Psoas muscle (tissue), 8 donors: ENCODE results near the gene ATF3. TPM values are rescaled to one million over a fixed set of nuclear protein-coding genes. Genes with fewer than 3 reads are reported as not detected.

Experiments used
- ATAC-seq, 4 donors: fragments of 200-7000 bp; cut with Tn5 transposase; one replicate each; pipeline ENCODE4 v1.9.1; 2020; ENCODE audit warnings: moderate library complexity in 3 of 4, mild to moderate bottlenecking in 2 of 4
- DNase-seq, 2 donors: peaks; one replicate each; pipeline ENCODE4 v3.0.0-alpha.2; 2020
- H3K27ac ChIP-seq: fragments of 200-600 bp; one replicate; pipeline ENCODE4 v1.8.0; 2022
- H3K27me3 ChIP-seq, 3 donors: fragments of 200-600 bp in 1 of 3; one replicate each; pipeline versions ENCODE4 v1.6.1 to v1.8.0; 2013 to 2022; ENCODE audit warnings: low read length in 2 of 3, mild to moderate bottlenecking in 2 of 3, moderate library complexity in 1 of 3; ENCODE audit not compliant: insufficient read depth in 3 of 3
- H3K36me3 ChIP-seq, 2 donors: fragments of 200-600 bp in 1 of 2; one replicate each; pipeline versions ENCODE4 v1.6.1 to v1.8.0; 2013 to 2022; ENCODE audit warnings: low read depth in 1 of 2, mild to moderate bottlenecking in 1 of 2, moderate library complexity in 1 of 2; ENCODE audit not compliant: insufficient read depth in 1 of 2
- H3K4me1 ChIP-seq: fragments of 200-600 bp; one replicate; pipeline ENCODE4 v1.8.0; 2022
- H3K4me3 ChIP-seq: fragments of 200-600 bp; one replicate; pipeline ENCODE4 v1.8.0; 2022; ENCODE audit warnings: mild to moderate bottlenecking
- H3K9me3 ChIP-seq: fragments of 200-600 bp; one replicate; pipeline ENCODE4 v1.8.0; 2022
- WGBS, 3 donors: extraction: QIAGEN DNeasy Blood & Tissue Kit; methylation state at CpG; one replicate each; pipeline versions ENCODE4 v1.1.6 to v1.1.7; 2013; 5-methylcytosine and 5-hydroxymethylcytosine counted together
- intact Hi-C, 2 donors: fragments of 100-400 bp; cut with DNase I; formaldehyde crosslinking; loops; one replicate each; pipeline versions ENCODE4 v1.11.0 to v1.14.2; 2022
- polyA plus RNA-seq, 3 donors: library from polyadenylated mRNA; stranded (reverse); fragments of 200-250 nt; gene quantifications; one replicate each; pipeline ENCODE4 v1.2.3, GENCODE V29; 2013
- total RNA-seq, 4 donors: library from RNA; stranded (reverse); fragmentation: NEBNext Ultra II Directional in 2 of 4; extraction: Animal tissue kit (Norgen Biotek cat#: 25700) in 2 of 4; gene quantifications; one replicate each; pipeline versions ENCODE4 v1.2.1 to v1.2.4, GENCODE V29; 2021 to 2023
- TF ChIP-seq, protein P1 (sequence below): fragments of 200-600 bp; IDR thresholded peaks from one replicate; pipeline ENCODE4 v1.8.0; 2022; ENCODE audit warnings: antibody characterized with exemption
- donor health status: healthy with polysubstance abuse.
- donor health status: DM: no; HTN: no; CAD: no; lungs with moderate emphysema.
- donor health status: Bipolar disorder and iron deficiency.
- donor health status: healthy.
- donor health status: DM: yes; HTN: yes; CAD: no.
- donor health status: DM: no; HTN: no; CAD: no.
- donor health status: DM: no; HTN: no; CAD: no.
- donor health status: DM: yes; HTN: yes; CAD: no.

Gene ATF3
- total and polyA plus RNA-seq, 7 donors: 6.6 to 51.3 (median 14.9) TPM

DNA sequence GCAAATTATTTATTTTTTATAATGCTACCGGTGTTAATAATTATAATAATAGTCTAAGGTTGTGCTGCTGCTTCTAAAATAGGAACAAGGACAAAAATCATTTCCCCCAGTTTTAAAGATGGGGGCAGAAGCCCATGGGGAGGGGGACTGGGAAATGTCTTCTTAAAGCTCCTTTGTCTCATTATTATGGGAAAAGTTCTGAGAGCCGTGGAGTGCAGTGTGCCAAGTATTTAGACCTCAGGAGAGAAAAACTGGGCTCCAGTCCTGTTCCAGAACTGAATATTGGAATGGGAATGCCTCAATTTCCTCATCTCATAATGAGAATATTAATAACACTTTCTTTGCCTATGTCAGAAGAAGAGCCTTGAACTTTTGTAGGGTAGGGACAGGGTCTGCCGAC lies 40.9 kb upstream of the ATF3 start:
- Histone ChIP-seq H3K36me3 (no peaks in the 10 kb centered on the region), H3K27me3 (peaks cover 0 to 2% (median 0%) of the 10 kb centered on the region in 3 donors), H3K27ac (peak overlapping the region; percentile 76), H3K4me1 (peaks cover 15% of the 10 kb centered on the region), H3K4me3 (peak overlapping the region; percentile 75), H3K9me3 (no peaks in the 10 kb centered on the region)
- intact Hi-C loops: loop anchor here in 1 of 2 donors (1.0 kb wide), 1 partner anchor 40 kb away; no protein-coding TSS in a partner anchor
- no peak for ATAC-seq
- DNase-seq: no peak
- WGBS, 3 donors: 45 to 59% (median 45%) methylated on average over 3 of the region's 3 CpGs
- TF ChIP-seq, protein P1, sequence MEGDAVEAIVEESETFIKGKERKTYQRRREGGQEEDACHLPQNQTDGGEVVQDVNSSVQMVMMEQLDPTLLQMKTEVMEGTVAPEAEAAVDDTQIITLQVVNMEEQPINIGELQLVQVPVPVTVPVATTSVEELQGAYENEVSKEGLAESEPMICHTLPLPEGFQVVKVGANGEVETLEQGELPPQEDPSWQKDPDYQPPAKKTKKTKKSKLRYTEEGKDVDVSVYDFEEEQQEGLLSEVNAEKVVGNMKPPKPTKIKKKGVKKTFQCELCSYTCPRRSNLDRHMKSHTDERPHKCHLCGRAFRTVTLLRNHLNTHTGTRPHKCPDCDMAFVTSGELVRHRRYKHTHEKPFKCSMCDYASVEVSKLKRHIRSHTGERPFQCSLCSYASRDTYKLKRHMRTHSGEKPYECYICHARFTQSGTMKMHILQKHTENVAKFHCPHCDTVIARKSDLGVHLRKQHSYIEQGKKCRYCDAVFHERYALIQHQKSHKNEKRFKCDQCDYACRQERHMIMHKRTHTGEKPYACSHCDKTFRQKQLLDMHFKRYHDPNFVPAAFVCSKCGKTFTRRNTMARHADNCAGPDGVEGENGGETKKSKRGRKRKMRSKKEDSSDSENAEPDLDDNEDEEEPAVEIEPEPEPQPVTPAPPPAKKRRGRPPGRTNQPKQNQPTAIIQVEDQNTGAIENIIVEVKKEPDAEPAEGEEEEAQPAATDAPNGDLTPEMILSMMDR: no peak

DNA sequence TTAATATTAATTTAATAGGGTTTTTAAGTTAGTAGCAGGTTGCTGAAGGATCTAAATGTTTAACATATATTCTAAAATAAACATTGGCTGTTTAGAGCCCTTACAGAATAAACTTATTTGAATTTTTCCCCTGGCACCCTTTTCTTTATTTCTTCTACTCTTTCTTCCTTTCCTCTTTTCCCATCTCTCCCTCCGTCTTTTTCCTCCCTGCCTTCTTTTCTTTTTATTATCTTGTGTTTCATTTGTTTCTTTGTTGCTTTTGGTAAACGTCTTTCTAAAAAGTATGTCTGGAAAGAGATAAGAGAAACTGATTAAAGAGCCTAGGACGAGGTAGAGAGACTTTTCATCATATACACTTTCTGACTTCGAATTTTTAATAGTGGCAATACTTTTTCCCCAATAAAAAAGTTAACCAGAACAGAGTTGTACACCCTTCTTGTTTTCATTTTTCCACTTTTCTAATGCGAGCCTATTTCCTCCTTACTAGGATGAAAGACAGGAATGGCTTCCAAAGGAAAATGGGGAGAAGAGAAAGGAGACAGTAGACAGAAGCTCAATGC lies 39.5 kb upstream of the ATF3 start:
- 78 to 87% (median 86%) methylated on average over 5 of the region's 5 CpGs for WGBS, 3 donors
- H3K4me1 ChIP-seq: peaks cover 15% of the 10 kb centered on the region
- TF ChIP-seq, protein P1: no peak
- H3K9me3 ChIP-seq: no peaks in the 10 kb centered on the region
- DNase-seq (no peak), ATAC-seq (no peak)
- no peak overlapping the region for H3K27ac ChIP-seq
- intact Hi-C loops: no loop called here
- no peaks in the 10 kb centered on the region for H3K36me3 ChIP-seq
- no peak overlapping the region for H3K4me3 ChIP-seq
- H3K27me3 ChIP-seq: no peaks in the 10 kb centered on the region

- TF ChIP-seq, protein P1: no peak
- H3K9me3 ChIP-seq: no peaks in the 10 kb centered on the region
- WGBS, 3 donors: 84 to 93% (median 93%) methylated on average over 3 of the region's 3 CpGs
- no peak for DNase-seq
- intact Hi-C loops: no loop called here
- H3K36me3 ChIP-seq: no peaks in the 10 kb centered on the region
- H3K27me3 ChIP-seq: no peaks in the 10 kb centered on the region
- H3K4me3 ChIP-seq: no peak overlapping the region
- no peak overlapping the region for H3K27ac ChIP-seq
- ATAC-seq: no peak
- H3K4me1 ChIP-seq: no peaks in the 10 kb centered on the region
These were observed 33.8 kb upstream of the ATF3 start for GRCh38 chr1:212574732-212575131.

DNA sequence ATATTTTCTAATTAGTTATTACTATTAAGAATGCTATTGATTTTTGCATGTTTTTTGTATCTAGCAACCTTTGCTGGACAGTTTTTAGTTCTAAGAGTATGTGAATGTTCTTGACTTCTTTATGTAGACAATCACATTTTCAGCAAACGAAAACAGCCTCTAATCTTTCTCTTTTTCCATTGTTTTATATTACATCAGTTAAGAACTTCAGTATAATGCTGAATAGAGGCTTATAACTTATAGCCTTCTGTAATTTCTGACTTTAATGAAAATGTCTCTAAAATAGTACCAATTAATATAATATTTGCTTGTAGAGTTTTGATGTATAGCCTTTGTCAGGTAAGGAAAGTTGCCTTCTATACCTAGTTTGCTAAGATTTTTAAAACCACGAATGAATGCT lies 33.2 kb upstream of the ATF3 start:
- peaks cover 0 to 2% (median 0%) of the 10 kb centered on the region in 3 donors for H3K27me3 ChIP-seq
- 94 to 100% (median 95%) methylated on average over 2 of the region's 2 CpGs for WGBS, 3 donors
- no peak for ATAC-seq
- intact Hi-C loops: no loop called here
- TF ChIP-seq, protein P1: no peak
- H3K9me3 ChIP-seq: no peaks in the 10 kb centered on the region
- no peak overlapping the region for H3K4me3 ChIP-seq
- no peak for DNase-seq
- H3K27ac ChIP-seq: no peak overlapping the region
- H3K36me3 ChIP-seq: no peaks in the 10 kb centered on the region
- no peaks in the 10 kb centered on the region for H3K4me1 ChIP-seq

DNA sequence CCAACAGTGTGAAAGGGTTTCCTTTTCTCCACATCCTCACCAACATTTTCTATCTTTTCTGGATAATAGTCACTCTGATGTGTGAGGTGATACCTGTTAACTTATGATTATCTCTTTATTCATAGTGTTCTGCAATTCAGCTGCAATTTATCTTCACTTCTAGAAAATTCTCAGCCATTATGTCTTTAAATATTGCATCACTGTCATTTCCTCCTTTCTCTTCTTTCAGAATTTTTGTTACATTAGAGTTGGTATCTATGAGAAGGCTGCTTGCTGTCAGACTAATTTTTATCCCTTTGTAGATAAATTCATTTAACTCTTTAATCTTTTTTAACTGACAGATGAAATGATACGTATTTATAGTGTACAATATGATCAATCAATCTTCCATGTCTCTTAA lies 30.5 kb upstream of the ATF3 start:
- TF ChIP-seq, protein P1: no peak
- Histone ChIP-seq H3K27ac (no peak overlapping the region), H3K9me3 (no peaks in the 10 kb centered on the region), H3K27me3 (peaks cover 0 to 3% (median 0%) of the 10 kb centered on the region in 3 donors), H3K4me1 (no peaks in the 10 kb centered on the region), H3K36me3 (no peaks in the 10 kb centered on the region), H3K4me3 (no peak overlapping the region)
- no peak for DNase-seq
- WGBS, 3 donors: 86 to 89% (median 87%) methylated on average over 1 of the region's 1 CpG
- intact Hi-C loops: no loop called here
- ATAC-seq: no peak
